Occipital lobe (tissue), 2 donors: ENCODE data around the gene NFIB. TPM values are rescaled to one million over a fixed set of nuclear protein-coding genes. Genes with fewer than 3 reads are reported as not detected.

Source experiments
- DNase-seq: peaks from one replicate; lab custom pipeline; 2025; lab: John Stamatoyannopoulos, UW
- total RNA-seq: library from RNA; depleted of rRNA; stranded (reverse); fragments of >200 nt; gene quantifications from one replicate; pipeline ENCODE4 v1.2.3, GENCODE V29; 2014

The NFIB gene
- total RNA-seq, 1 donor from 2014 or later = 159 TPM

DNA sequence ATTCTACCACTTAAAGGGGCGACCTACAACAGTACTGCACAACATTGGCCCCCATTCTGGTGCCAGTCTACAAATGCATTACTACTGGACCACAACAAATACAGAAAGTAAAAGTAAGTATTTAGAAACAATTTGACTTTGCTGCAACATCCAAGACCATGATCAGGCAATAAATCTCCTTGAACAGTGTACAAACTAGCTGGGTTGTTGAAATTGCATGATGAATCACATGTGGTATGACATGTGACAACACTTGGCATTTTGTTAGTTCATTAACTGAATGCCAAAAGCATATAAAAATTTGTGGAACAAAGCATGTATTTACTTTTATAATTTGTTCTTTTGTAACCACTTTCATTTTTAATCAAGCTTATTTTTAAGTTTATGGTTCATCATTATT, 270.5 kb downstream of the NFIB start:
- DNase-seq = no peak

DNA sequence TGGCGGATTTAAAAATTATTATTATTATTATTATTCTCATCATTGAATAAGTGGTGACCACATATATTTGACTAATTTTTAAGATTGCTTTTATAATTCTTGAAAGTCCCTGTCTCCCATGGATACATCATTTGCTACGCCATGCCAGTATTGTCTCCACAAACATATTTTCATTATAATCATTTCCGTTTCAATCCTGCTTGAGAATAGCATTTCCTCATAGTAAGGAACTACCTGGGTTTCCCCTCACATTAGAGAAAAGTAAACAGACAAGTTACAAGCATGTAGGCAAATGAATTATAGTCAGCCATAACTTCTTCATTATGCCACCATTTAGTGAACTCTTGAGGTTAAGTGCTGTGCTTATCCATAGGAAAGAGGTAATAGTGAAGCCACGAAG, 276.6 kb downstream of the NFIB start:
- no peak for DNase-seq

- no peak for DNase-seq
Observed at GRCh38 chr9:14033067-14033466, 280.9 kb downstream of the NFIB start.
